Ishikawa (cell line): ENCODE data around the gene GSDMA.

ENCODE experiments used
- CREB1 ChIP-seq: IDR thresholded peaks from 2 replicates; pipeline ENCODE4 v1.6.1; 2012; ENCODE audit warnings: low read depth
- EP300 ChIP-seq: IDR thresholded peaks from 2 replicates; pipeline ENCODE4 v1.6.1; 2012; ENCODE audit warnings: borderline replicate concordance
- NFIC ChIP-seq: IDR thresholded peaks from 2 replicates; pipeline ENCODE4 v1.6.1; 2012
- RAD21 ChIP-seq: IDR thresholded peaks from 2 replicates; pipeline ENCODE4 v1.6.1; 2012; ENCODE audit warnings: low read depth
- TAF1 ChIP-seq: IDR thresholded peaks from 2 replicates; pipeline ENCODE4 v1.6.1; 2012; ENCODE audit warnings: low read depth, mild to moderate bottlenecking
- YY1 ChIP-seq: IDR thresholded peaks from 2 replicates; pipeline ENCODE4 v1.6.1; 2012; ENCODE audit warnings: low read depth

- no peak for TF ChIP-seq YY1
- no peak for TF ChIP-seq NFIC
- no peak for TF ChIP-seq TAF1
- TF ChIP-seq RAD21, result no peak
- no peak for TF ChIP-seq CREB1
- TF ChIP-seq EP300, result no peak
These were observed 26.9 kb upstream of the GSDMA start for GRCh38 chr17:39935909-39936308.
